ENCODE measurements around the gene ATP6AP2.
"Not testable (repeated sequence)": the region's sequence is repeated elsewhere in the genome, so short reads cannot be mapped to it uniquely, and the experiment has no call there.

Gene ATP6AP2, protein sequence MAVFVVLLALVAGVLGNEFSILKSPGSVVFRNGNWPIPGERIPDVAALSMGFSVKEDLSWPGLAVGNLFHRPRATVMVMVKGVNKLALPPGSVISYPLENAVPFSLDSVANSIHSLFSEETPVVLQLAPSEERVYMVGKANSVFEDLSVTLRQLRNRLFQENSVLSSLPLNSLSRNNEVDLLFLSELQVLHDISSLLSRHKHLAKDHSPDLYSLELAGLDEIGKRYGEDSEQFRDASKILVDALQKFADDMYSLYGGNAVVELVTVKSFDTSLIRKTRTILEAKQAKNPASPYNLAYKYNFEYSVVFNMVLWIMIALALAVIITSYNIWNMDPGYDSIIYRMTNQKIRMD

GRCh38 chrX:40580537-40581335, at the start of gene ATP6AP2:
Gene ATP6AP2, plus strand, starts transcription at chrX:40580970. Its CDS starts 96 bp downstream, at chrX:40581066.
- DNase-seq, result peak; percentile 90

GRCh38 chrX:40531056-40531826, 49.5 kb upstream of the ATP6AP2 start:
- DNase-seq, result no peak

DNA sequence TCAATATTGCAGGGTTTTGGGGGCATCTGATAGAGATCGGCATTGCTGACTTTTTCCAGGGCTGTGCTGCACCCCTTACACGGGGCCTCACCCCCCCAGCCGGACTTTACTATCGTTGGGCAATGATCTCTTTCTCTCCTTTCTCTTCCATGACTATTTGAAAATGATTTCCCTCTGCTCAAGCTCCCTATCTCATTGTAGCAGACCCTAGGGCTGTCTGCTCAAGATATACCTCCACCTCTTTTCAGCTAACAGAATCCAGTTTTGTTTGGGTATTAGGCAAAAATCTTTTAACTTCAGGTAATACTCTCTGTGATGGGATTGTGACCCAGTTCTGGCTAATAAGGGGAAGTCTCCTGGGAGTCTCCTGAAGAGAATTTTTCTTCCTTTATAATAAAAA, 43.5 kb upstream of the ATP6AP2 start:
- DNase-seq, result no peak

DNA sequence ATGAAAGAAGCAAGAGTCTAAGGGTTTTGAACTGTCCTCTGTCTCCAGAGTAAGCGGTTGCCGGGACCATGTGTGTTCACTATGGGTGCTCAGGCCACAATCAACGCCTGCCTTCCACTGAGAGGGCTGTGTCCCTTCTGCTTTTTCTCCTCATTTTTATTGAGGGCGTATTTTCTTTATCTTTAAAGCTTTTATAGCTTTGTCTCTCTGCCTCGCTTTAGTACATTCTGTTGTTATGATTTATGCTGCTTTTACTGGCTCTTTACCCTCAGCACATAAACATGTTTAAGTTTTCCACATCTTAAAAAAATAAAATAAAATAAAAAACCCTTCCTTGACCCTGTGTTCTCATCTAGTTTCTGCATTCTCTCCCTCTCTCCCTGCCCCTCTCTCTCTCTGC, 42.4 kb upstream of the ATP6AP2 start:
- DNase-seq, result no peak

DNA sequence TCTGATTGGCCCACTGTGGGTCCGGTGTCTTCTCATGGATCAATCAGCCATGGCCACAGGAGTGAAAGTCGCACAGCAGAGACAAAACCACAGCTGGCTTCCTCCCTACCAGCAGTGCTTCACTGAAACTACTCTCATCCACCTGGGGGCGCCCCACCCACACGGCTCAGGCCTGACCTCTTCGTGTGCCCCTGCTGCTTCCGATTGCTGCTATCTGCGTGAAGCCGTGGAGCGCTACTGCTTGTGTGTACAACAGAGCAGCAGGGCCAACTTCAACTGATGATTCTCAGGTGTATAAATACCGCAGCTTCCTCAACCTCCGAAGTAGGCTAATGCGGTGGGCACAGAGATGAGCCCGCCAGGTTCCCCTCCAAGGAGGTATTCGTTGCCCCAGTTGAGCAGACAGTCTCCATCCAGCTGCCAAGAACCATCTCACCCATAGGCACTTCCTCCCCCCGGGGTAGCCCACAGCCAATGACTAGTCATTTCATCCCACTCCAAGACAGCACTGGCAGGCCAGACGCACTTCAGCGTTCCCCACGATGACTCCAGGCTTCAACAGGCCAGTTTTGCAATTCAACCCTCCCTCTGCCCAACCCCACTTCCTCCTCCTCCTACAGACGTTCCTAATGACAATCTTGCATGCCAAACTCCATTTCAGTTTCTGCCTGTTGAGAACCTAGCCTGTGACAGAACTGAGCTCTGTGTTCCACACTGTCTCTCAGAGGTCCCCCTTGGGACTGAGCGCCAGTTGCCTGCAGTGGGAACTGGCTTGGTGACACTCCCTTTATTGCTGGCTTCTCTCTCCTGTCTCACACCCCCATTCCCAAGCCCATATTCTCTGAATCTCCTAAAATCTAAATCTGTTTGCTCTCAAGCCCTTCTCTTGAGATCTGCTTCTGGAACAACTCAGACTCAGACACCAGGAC, 41.3 kb upstream of the ATP6AP2 start:
- peak; percentile 60 for DNase-seq

DNA sequence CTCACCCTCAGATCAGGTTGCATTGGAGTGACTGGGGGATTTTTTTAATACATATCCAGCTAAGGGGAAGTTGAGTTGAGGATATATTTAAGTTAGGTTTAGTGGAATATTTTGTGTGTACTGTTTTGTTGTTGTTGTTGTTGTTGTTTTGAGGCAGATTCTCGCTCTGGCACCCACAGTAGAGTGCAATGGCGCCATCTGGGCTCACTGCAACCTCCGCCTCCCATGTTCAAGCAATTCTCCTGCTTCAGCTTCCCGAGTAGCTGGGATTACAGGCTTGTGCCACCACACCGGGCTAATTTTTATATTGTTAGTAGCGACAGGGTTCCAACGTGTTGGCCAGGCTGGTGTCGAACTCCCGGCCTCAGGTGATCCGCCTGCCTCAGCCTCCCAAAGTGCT, 38.6 kb upstream of the ATP6AP2 start:
- DNase-seq, result no peak

DNA sequence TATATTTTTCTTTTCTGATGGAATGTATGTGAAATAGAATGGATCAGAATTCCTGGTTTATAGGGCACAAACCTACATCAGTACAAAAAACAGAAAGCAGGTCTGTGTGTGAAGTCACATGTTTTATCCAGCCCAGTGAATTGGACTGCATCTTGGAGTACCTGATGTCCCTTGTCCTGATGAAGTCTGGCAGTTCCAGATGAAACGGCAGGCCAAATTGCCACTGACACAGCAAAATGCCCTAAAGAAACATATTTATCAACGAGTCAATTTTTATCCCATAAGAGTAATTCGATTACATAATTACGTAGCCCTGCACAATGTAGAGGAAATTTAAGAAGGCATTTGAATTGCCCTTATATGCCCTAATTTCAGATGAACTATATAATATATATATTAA, 37.8 kb upstream of the ATP6AP2 start:
- DNase-seq, result no peak

- DNase-seq, result peak; percentile 38
Measured at GRCh38 chrX:40543661-40544328, 37.0 kb upstream of the ATP6AP2 start.

DNA sequence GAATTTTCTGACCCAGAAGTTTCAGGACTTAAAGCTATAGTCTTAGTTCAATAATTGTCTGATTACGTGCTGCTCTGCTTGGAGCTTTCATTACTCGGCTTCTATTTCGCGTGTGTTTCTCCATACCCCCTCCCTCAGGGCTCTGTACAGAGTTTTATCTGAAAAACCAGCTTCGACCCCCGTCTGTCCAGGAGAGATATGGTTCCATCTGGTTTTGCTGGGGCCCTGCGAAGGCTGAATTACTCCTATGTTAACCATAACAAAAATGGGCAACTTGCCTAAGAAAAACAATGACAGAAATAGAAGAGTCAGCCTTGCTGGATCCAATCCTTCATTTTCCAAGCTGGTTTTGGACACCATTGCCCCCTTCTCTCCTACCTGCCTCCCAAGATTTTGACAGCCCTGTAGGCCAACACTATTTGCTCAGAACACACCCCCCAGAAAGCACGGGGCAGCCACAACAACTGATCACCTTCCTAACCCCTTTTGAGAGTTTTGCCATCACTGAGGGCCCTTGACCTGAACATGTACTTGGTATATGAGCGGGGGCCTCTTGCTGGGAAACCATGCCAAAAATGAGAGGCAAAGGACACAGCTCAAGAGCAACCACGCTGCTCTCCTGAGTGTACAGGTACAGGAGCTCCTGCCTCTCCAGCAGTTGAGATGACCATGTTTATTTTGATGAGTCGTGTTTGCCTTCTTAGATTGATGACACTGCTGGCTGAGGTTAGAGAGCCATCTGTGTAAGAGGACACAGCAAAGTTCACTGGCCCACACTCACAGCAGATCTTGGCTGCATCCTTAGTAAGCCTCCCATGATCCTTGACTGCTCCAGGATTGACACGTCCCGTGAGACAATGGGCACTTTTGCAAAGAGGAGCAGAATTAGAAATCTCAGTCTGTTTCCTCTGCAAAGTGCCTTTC, 36.2 kb upstream of the ATP6AP2 start:
- peak; percentile 11 for DNase-seq

- DNase-seq, result no peak
Measured at GRCh38 chrX:40546870-40547269, 33.9 kb upstream of the ATP6AP2 start.

DNA sequence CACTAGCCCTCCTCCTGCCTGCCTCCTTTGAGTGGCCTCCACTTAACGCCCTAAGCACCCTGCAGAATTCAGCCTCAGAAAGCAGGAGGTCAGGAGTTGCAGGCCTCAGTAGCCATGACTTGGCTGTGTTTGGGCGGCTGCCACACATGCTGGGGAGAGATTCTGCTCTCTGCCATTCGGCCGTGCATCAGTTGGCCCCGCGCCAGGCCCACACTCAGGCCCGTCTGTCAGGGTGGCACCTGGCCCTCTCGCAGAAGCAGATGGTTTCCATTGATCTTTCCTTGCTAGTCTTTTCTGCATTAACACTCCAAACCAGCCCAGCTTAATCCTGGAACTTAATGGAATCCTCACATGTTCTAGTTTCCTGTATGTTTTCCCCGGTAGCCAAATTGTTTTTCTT, 30.7 kb upstream of the ATP6AP2 start:
- DNase-seq, result no peak

- peak; percentile 12 for DNase-seq
Measured at GRCh38 chrX:40552768-40553167, 28.0 kb upstream of the ATP6AP2 start.

GRCh38 chrX:40558590-40558989, 22.2 kb upstream of the ATP6AP2 start:
- DNase-seq, result no peak

DNA sequence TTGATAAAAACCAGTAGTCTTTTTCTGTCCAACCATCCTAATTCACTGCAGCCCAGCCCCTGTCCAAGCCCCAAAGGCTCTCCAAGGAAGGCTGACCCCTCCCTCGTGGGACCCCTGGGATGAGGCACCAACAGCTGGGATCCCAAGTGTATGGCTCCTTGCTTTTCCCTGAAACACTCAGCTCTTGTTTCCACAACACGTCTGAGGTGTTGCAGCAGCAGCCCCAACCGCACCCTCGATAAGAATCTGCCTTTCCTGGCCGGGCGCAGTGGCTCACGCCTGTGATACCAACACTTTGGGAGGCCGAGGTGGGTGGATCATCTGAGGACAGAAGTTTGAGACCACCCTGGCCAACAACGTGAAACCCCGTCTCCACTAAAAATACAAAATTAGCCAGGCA, 17.0 kb upstream of the ATP6AP2 start:
- no peak for DNase-seq

GRCh38 chrX:40564447-40564846, 16.3 kb upstream of the ATP6AP2 start:
- no peak for DNase-seq

- no peak for DNase-seq
Measured at GRCh38 chrX:40570346-40571093, 10.2 kb upstream of the ATP6AP2 start.

- not testable (repeated sequence) for DNase-seq
Measured at GRCh38 chrX:40571164-40571563, 9.6 kb upstream of the ATP6AP2 start.

DNA sequence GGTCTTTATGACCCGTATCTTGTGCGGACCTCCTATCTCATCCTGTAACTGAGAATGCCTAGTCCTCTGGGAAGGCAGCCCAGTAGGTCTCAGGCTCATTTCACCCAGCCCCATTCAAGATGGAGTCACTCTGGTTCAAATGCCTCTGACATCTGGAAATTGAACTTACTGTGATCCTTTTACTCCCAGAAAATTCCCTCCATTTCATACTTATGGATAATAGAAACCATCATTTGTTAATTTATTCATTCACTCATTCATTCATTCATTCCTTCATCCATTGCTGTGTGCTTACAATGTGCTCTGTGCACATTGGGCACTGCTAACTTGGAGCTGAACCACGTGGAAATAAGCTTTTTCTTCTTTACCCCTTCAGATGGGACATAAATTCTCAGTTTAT, 9.2 kb upstream of the ATP6AP2 start:
- DNase-seq, result no peak

DNA sequence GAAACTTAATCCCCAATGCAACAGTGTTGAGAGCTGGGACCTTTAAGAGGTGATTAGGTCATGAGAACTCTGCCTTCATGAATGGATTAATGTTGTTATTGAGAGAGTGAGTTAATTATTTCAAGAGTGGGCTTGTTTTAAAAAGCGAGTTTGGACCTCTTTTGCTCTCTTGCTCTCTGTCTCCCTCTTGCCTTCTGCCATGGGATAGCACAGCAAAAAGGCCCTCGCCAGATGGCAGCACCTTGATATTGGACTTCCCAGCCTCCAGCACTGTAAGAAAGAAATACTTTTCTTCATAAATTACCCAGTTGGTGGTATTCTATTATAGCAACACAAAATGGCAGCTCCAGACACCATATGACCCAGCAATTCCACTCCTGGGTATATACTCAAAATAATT, 7.0 kb upstream of the ATP6AP2 start:
- DNase-seq, result peak; percentile 27

- peak; percentile 53 for DNase-seq
Measured at GRCh38 chrX:40575411-40575810, 5.4 kb upstream of the ATP6AP2 start.
